Bronchial epithelial cell (primary cell): ENCODE results near the gene PPP1R16B. TPM values are rescaled to one million over a fixed set of nuclear protein-coding genes. Genes with fewer than 3 reads are reported as not detected.
"Not testable (repeated sequence)": the region's sequence is repeated elsewhere in the genome, so short reads cannot be mapped to it uniquely, and the experiment has no call there.

ENCODE experiments used
- DNase-seq: peaks from one replicate; pipeline ENCODE4 v3.0.0-alpha.2; 2010; ENCODE audit warnings: low read depth
- FAIRE-seq: peaks from 2 replicates; lab custom pipeline; 2011; peaks lifted over from hg19 to GRCh38; lab: Jason Lieb, UNC
- H3K27me3 ChIP-seq: 2 replicates; pipeline ENCODE4 v1.5.1; 2011; ENCODE audit warnings: low read length; ENCODE audit not compliant: control insufficient read depth, insufficient read depth
- H3K36me3 ChIP-seq: 2 replicates; pipeline ENCODE4 v1.5.1; 2011; ENCODE audit warnings: low read length; ENCODE audit not compliant: control insufficient read depth, insufficient read depth
- H3K4me3 ChIP-seq: 2 replicates; pipeline ENCODE4 v1.5.1; 2011; ENCODE audit warnings: mild to moderate bottlenecking, low read depth, low read length, control low read depth
- CTCF ChIP-seq: IDR thresholded peaks from 2 replicates; pipeline ENCODE4 v1.5.1; 2011; ENCODE audit warnings: mild to moderate bottlenecking, moderate library complexity, low read length, control low read depth, inconsistent platforms; ENCODE audit not compliant: insufficient read depth, severe bottlenecking
- total RNA-seq: library from RNA; depleted of rRNA; stranded (reverse); fragments of >200 nt; gene quantifications from 2 replicates; pipeline ENCODE4 v1.2.1, GENCODE V29; 2014

PPP1R16B gene
- total RNA-seq, 1 donor from 2014 or later = 0.26 TPM

- DNase-seq (no peak), FAIRE-seq (no peak)
- no peak for TF ChIP-seq CTCF
- Histone ChIP-seq H3K4me3 (no peak overlapping the region), H3K36me3 (no peaks in the 10 kb centered on the region), H3K27me3 (no peaks in the 10 kb centered on the region)
Observed at GRCh38 chr20:38856570-38856969, 51.1 kb downstream of the PPP1R16B start.

DNA sequence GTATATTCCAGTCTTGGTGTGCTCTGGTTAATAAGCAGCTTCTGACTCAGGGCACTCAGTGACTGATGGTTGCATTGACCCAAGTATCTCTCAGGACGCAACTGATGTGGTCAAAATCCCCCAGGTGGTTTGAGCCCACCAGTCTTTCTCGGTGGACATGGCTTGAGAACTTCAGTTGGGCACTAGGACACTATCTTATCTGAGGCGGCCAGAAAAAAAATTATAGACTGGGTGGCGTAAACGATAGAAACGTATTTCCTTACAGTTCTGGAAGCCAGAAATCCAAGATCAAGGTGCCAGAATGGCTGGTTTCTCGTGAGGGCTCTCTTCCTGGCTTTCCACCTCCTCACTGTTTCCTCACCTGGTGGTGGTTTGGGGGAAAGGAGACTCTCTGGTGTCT lies 52.2 kb downstream of the PPP1R16B start:
- Histone ChIP-seq H3K27me3 (no peaks in the 10 kb centered on the region), H3K4me3 (no peak overlapping the region), H3K36me3 (no peaks in the 10 kb centered on the region)
- FAIRE-seq (no peak), DNase-seq (no peak)
- TF ChIP-seq CTCF = no peak

DNA sequence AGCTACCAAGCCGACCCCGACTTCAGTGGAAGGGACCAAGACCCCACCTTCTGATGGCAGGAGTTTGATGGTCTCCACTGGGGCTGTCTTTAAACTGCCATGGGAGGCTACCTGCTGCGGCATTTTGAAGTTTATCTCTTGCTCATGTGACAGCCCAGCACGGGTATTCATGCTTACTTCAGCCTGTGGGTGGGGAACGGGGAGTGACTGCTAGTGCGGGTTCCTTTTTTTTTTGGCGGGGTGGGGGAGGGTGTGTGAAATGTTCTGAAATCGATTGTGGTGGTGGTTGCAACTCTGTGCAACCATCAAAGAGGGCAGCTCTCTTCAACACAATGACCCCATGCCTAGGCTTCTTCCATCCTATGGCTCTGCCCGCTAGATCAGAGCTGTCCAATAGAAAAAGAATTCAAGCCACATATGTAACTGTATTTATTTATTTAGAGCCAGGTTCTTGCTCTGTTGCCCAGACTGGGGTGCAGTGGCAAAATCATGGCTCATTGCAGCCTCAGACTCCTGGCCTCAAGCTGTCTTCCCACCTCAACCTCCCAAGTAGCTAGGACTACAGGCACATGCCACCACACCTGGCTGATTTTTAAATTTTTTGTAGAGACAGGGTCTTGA lies 53.7 kb downstream of the PPP1R16B start:
- H3K27me3 ChIP-seq = no peaks in the 10 kb centered on the region
- DNase-seq = no peak
- TF ChIP-seq CTCF = no peak
- H3K36me3 ChIP-seq = no peaks in the 10 kb centered on the region
- H3K4me3 ChIP-seq = no peak overlapping the region
- no peak for FAIRE-seq

- FAIRE-seq, DNase-seq, H3K36me3 ChIP-seq, H3K27me3 ChIP-seq, H3K4me3 ChIP-seq: not testable (repeated sequence)
Observed at GRCh38 chr20:38859857-38860256, 54.4 kb downstream of the PPP1R16B start.

DNA sequence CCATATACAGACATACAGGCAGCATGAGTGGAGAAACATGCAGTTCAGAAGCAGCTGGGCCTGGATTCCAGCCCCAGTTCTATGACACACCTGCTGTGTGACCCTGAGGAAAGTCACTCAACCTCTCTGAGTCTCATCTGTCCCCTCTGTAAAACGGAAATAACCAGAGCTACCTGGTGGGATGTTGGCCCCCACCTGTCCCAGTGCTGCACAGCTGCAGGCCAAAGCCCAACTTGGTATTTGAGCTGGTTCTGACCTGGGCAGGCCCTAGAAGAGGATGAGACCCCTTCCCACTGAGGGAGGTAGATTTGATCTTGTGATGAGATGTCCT lies 55.5 kb downstream of the PPP1R16B start:
- H3K4me3 ChIP-seq = no peak overlapping the region
- FAIRE-seq = no peak
- DNase-seq = no peak
- no peaks in the 10 kb centered on the region for H3K27me3 ChIP-seq
- no peak for TF ChIP-seq CTCF
- no peaks in the 10 kb centered on the region for H3K36me3 ChIP-seq

- no peaks in the 10 kb centered on the region for H3K27me3 ChIP-seq
- no peak overlapping the region for H3K4me3 ChIP-seq
- FAIRE-seq = no peak
- no peak for TF ChIP-seq CTCF
- no peak for DNase-seq
- H3K36me3 ChIP-seq = no peaks in the 10 kb centered on the region
Observed at GRCh38 chr20:38862226-38862625, 56.7 kb downstream of the PPP1R16B start.
